HUES64 (cell line): ENCODE measurements around the gene PRODH2.

Source experiments
- H3K27ac ChIP-seq: 2 replicates; pipeline ENCODE4 v1.7.0; 2013; ENCODE audit warnings: low read depth, low read length, inconsistent platforms
- H3K27me3 ChIP-seq: 2 replicates; pipeline ENCODE4 v1.6.1; 2013; ENCODE audit warnings: mild to moderate bottlenecking, low read length; ENCODE audit not compliant: insufficient read depth
- H3K36me3 ChIP-seq: 2 replicates; pipeline ENCODE4 v1.6.1; 2013; ENCODE audit warnings: mild to moderate bottlenecking, low read length; ENCODE audit not compliant: insufficient read depth
- H3K4me1 ChIP-seq: 2 replicates; pipeline ENCODE4 v1.6.1; 2013; ENCODE audit warnings: mild to moderate bottlenecking, low read length, moderate library complexity; ENCODE audit not compliant: insufficient read depth
- H3K4me3 ChIP-seq: 2 replicates; pipeline ENCODE4 v1.5.1; 2013; ENCODE audit warnings: mild to moderate bottlenecking, low read length, moderate library complexity
- H3K9ac ChIP-seq: 2 replicates; pipeline ENCODE4 v1.6.1; 2013; ENCODE audit warnings: mild to moderate bottlenecking, low read depth, low read length
- H3K9me3 ChIP-seq: 2 replicates; pipeline ENCODE4 v1.6.1; 2013; ENCODE audit warnings: low read depth, low read length; ENCODE audit not compliant: insufficient read depth
- WGBS: fragments of 150-250, 120-280 bp; methylation state at CpG from one replicate; pipeline ENCODE4 v1.1.7; 2013; ENCODE audit warnings: missing lambda C conversion rate; 5-methylcytosine and 5-hydroxymethylcytosine counted together

The PRODH2 gene

DNA sequence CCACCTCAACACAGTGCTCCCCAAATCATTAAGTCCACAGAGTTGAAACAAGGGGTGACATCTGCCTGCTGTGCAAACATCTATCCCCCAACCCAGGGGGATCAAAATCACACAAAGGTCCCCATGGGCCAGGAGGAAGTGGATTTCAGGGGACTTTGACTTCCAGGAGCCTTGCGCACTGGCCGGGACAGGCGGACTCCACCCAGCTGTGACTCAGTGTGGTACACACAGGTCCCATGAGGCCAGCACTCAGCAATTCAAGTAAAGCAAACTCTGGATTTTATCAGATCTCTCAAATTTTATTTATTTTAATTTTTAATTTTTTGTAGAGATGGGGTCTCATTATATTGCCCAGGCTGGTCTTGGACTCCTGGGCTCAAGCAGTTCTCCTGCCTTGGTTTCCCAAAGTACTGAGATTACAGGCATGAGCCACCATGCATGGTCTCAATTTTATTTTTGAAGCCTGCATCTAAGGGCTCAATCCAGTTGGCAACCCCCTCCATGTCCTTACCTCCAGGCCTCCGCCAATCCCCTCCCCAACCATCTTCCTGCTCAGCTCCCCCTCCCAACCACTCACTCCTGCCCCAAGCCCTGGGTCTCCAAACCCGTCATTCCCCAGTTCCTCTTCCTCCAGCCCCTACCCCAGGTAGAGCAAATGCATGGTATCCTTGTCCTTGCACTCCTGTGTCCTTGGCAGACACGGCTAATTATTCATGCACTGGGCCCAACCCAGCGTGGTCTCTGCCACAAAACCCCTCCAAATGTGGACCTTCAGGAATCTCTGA is 19.1 kb downstream of the PRODH2 start:
- Histone ChIP-seq H3K36me3 (no peaks in the 10 kb centered on the region), H3K4me3 (no peak overlapping the region), H3K4me1 (peaks cover 5% of the 10 kb centered on the region; the same call in 1 of the 2 replicates), H3K27ac (no peak overlapping the region), H3K9ac (no peak overlapping the region), H3K27me3 (peaks cover 30% of the 10 kb centered on the region), H3K9me3 (no peaks in the 10 kb centered on the region)
- WGBS = 86% methylated on average over 7 of the region's 7 CpGs

- H3K27ac ChIP-seq = no peak overlapping the region
- H3K27me3 ChIP-seq = peaks cover 26% of the 10 kb centered on the region
- no peaks in the 10 kb centered on the region for H3K36me3 ChIP-seq
- H3K9ac ChIP-seq = no peak overlapping the region
- 93% methylated on average over 8 of the region's 8 CpGs for WGBS
- no peaks in the 10 kb centered on the region for H3K9me3 ChIP-seq
- peaks cover 5% of the 10 kb centered on the region; the same call in 1 of the 2 replicates for H3K4me1 ChIP-seq
- no peak overlapping the region for H3K4me3 ChIP-seq
These were observed 19.8 kb downstream of the PRODH2 start for GRCh38 chr19:35792888-35793287.

DNA sequence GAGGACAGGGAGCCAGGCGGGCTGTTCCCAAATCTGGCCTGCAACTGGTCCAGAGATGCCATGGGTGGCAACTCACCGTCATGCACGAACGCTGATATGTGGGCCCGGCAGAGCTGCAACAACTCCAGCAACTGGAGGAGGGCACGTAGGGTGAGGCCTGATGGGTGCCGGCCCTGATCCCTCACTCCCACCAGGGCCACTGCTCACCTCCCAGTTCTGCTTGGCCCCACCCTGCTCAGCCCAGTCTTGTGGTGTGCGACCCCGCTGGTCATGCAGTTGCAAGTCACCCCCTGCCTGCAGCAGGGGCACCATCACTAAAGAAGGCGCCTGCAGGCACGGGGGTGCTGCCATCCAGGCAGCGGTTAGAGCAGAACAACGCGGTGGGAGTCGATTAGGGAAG is 20.3 kb downstream of the PRODH2 start:
- H3K36me3 ChIP-seq = no peaks in the 10 kb centered on the region
- H3K4me3 ChIP-seq = no peak overlapping the region
- H3K27me3 ChIP-seq = peaks cover 20% of the 10 kb centered on the region
- H3K27ac ChIP-seq = no peak overlapping the region
- 85% methylated on average over 15 of the region's 15 CpGs for WGBS
- H3K9me3 ChIP-seq = no peaks in the 10 kb centered on the region
- peaks cover 5% of the 10 kb centered on the region; the same call in 1 of the 2 replicates for H3K4me1 ChIP-seq
- H3K9ac ChIP-seq = no peak overlapping the region

- WGBS = 91% methylated on average over 9 of the region's 9 CpGs
- Histone ChIP-seq H3K27me3 (peaks cover 16% of the 10 kb centered on the region), H3K27ac (no peak overlapping the region), H3K9me3 (no peaks in the 10 kb centered on the region), H3K36me3 (no peaks in the 10 kb centered on the region), H3K4me1 (peaks cover under 1% of the 10 kb centered on the region; the same call in 1 of the 2 replicates), H3K9ac (no peak overlapping the region), H3K4me3 (no peak overlapping the region)
These were observed 20.8 kb downstream of the PRODH2 start for GRCh38 chr19:35791814-35792279.

DNA sequence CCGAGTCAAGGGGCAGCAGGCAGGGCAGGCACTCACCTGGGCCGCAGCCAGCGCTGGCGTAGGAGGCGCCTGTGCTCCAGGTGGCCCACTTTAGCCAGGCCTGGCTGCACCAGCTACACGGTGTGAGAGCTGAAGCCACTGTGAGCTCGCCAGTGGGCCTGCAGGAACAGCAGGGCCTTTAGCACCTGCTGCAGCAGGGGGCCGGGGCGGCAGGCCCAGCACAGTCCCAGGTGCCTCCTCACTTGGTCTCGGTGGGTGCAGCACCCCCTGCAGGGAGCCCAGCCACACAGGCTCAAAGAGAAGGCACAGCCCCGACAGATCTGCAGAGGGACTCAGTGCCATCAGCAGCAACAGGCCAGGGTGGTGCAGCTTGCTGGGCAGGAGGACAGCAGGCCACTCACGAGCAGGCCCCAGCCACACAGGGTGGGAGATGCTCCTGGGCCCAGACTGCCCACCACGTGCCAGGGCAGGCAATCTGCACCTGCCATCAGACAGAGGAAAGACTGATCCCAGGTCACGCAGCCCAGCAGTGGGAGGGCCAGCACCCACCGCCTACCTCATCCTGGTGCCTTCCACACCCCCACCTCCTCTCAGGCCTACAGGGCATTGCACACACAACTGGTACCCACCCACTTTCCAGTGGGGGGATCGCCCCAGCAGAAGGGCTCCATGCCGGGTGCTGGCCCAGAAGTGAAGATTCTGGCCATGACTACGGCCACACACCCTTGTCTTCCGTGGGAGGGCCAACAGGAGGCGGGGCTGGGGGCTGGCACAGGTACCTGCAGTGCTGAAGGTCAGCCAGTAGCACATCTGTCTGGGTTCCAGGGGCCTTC is 21.4 kb downstream of the PRODH2 start:
- H3K36me3 ChIP-seq = no peaks in the 10 kb centered on the region
- no peaks in the 10 kb centered on the region for H3K9me3 ChIP-seq
- 78% methylated on average over 20 of the region's 20 CpGs for WGBS
- no peaks in the 10 kb centered on the region for H3K4me1 ChIP-seq
- H3K27me3 ChIP-seq = peaks cover 9% of the 10 kb centered on the region
- no peak overlapping the region for H3K9ac ChIP-seq
- H3K27ac ChIP-seq = no peak overlapping the region
- no peak overlapping the region for H3K4me3 ChIP-seq

- no peaks in the 10 kb centered on the region for H3K4me1 ChIP-seq
- 91% methylated on average over 19 of the region's 19 CpGs for WGBS
- peaks cover under 1% of the 10 kb centered on the region for H3K27me3 ChIP-seq
- no peak overlapping the region for H3K27ac ChIP-seq
- H3K36me3 ChIP-seq = no peaks in the 10 kb centered on the region
- H3K9me3 ChIP-seq = no peaks in the 10 kb centered on the region
- H3K4me3 ChIP-seq = no peak overlapping the region
- H3K9ac ChIP-seq = no peak overlapping the region
These were observed 22.4 kb downstream of the PRODH2 start for GRCh38 chr19:35789978-35790944.

GRCh38 chr19:35789195-35789977 is 23.3 kb downstream of the PRODH2 start:
- Histone ChIP-seq H3K36me3 (no peaks in the 10 kb centered on the region), H3K9me3 (no peaks in the 10 kb centered on the region), H3K27ac (no peak overlapping the region), H3K27me3 (no peaks in the 10 kb centered on the region; the same call in 1 of the 2 replicates), H3K4me1 (no peaks in the 10 kb centered on the region), H3K4me3 (no peak overlapping the region), H3K9ac (no peak overlapping the region)
- 83% methylated on average over 11 of the region's 11 CpGs for WGBS

GRCh38 chr19:35788205-35788960 is 24.3 kb downstream of the PRODH2 start:
- H3K4me1 ChIP-seq = no peaks in the 10 kb centered on the region
- no peak overlapping the region for H3K4me3 ChIP-seq
- H3K9me3 ChIP-seq = no peaks in the 10 kb centered on the region
- no peaks in the 10 kb centered on the region for H3K36me3 ChIP-seq
- WGBS = 83% methylated on average over 10 of the region's 12 CpGs
- no peak overlapping the region for H3K27ac ChIP-seq
- no peaks in the 10 kb centered on the region; the same call in 1 of the 2 replicates for H3K27me3 ChIP-seq
- H3K9ac ChIP-seq = no peak overlapping the region

GRCh38 chr19:35787227-35787799 is 25.3 kb downstream of the PRODH2 start:
- Histone ChIP-seq H3K9me3 (no peaks in the 10 kb centered on the region), H3K27ac (no peak overlapping the region), H3K36me3 (no peaks in the 10 kb centered on the region), H3K9ac (no peak overlapping the region), H3K4me1 (no peaks in the 10 kb centered on the region), H3K4me3 (no peak overlapping the region), H3K27me3 (no peaks in the 10 kb centered on the region)
- 95% methylated on average over 15 of the region's 15 CpGs for WGBS
